Sigmoid colon (tissue), 7 donors: ENCODE data around the gene CSK. TPM values are rescaled to one million over a fixed set of nuclear protein-coding genes. Genes with fewer than 3 reads are reported as not detected.

Experiments used
- DNase-seq: peaks from one replicate; pipeline ENCODE4 v3.0.0-alpha.2; 2019
- H3K27ac ChIP-seq, 4 donors: fragments of 200-600 bp; sonication (generic); one replicate each; pipeline ENCODE4 v1.5.1; 2016 to 2019; ENCODE audit warnings: mild to moderate bottlenecking in 1 of 4
- H3K27me3 ChIP-seq, 3 donors: fragments of 200-600 bp; sonication (generic); one replicate each; pipeline ENCODE4 v1.5.1; 2019; ENCODE audit warnings: mild to moderate bottlenecking in 1 of 3
- H3K36me3 ChIP-seq, 4 donors: fragments of 200-600 bp; sonication (generic); one replicate each; pipeline ENCODE4 v1.5.1; 2016 to 2019
- H3K4me1 ChIP-seq, 4 donors: fragments of 200-600 bp; sonication (generic); one replicate each; pipeline ENCODE4 v1.5.1; 2017 to 2019
- H3K4me3 ChIP-seq, 4 donors: fragments of 200-600 bp; sonication (generic); one replicate each; pipeline ENCODE4 v1.5.1; 2017 to 2019; ENCODE audit warnings: mild to moderate bottlenecking in 2 of 4, moderate library complexity in 1 of 4
- H3K9me3 ChIP-seq, 4 donors: fragments of 200-600 bp in 3 of 4; sonication (generic) in 3 of 4; one replicate each; pipeline versions ENCODE4 v1.5.1 to v1.6.1; 2013 to 2019
- CTCF ChIP-seq, 4 experiments: fragments of 450-650 bp in 3 of 4; fragments of 200-600 bp in 1 of 4; IDR thresholded peaks; one replicate each; pipeline ENCODE4 v1.5.1; 2016 to 2019; ENCODE audit warnings: antibody characterized with exemption in 4 of 4, mild to moderate bottlenecking in 3 of 4, moderate library complexity in 2 of 4
- EP300 ChIP-seq, 4 donors: sonication (generic); formaldehyde crosslinking; IDR thresholded peaks; one replicate each; pipeline ENCODE4 v1.6.1; 2017; ENCODE audit warnings: antibody characterized with exemption in 4 of 4
- POLR2A ChIP-seq, 2 donors: fragments of 450-650 bp; IDR thresholded peaks; one replicate each; pipeline ENCODE4 v1.6.1; 2016; ENCODE audit warnings: antibody characterized with exemption in 2 of 2, mild to moderate bottlenecking in 2 of 2, moderate library complexity in 2 of 2
- POLR2AphosphoS5 ChIP-seq, 4 donors: sonication (generic); formaldehyde crosslinking; IDR thresholded peaks; one replicate each; pipeline ENCODE4 v1.6.1; 2017; ENCODE audit warnings: antibody characterized with exemption in 4 of 4
- WGBS, 2 donors: extraction: QIAGEN DNeasy Blood & Tissue Kit; methylation state at CpG; one replicate each; pipeline ENCODE4 v1.1.7; 2013; 5-methylcytosine and 5-hydroxymethylcytosine counted together
- intact Hi-C: fragments of 100-400 bp; cut with DNase I; formaldehyde crosslinking; loops from one replicate; pipeline ENCODE4 v1.15.1; 2023
- polyA plus RNA-seq, 3 donors: library from polyadenylated mRNA; stranded (reverse); fragments of 200-250 nt; gene quantifications; one replicate each; pipeline ENCODE4 v1.2.3, GENCODE V29; 2013
- total RNA-seq, 4 donors: library from RNA; depleted of rRNA; stranded (reverse); fragments of >200 nt; gene quantifications; one replicate each; pipeline ENCODE4 v1.1.0, GENCODE V29; 2016
- donor health status: healthy with polysubstance abuse.
- donor health status: Bipolar disorder and iron deficiency.
- donor health status: healthy.

CSK gene
- total and polyA plus RNA-seq, 7 donors: 9.7 to 125 (median 22.4) TPM

GRCh38 chr15:74752011-74752410 is 29.9 kb upstream of the CSK start:
- Histone ChIP-seq H3K9me3 (no peaks in the 10 kb centered on the region), H3K36me3 (no peaks in the 10 kb centered on the region), H3K27ac (no peak overlapping the region), H3K4me1 (no peaks in the 10 kb centered on the region), H3K27me3 (no peaks in the 10 kb centered on the region), H3K4me3 (no peak overlapping the region)
- 73 to 81% methylated on average over 8 of the region's 8 CpGs for whole genome bisulfite sequencing, 2 donors
- no peak for TF ChIP-seq EP300 (IDR thresholded peaks at IDR 0.05)
- DNase-seq: no peak
- intact Hi-C loops: no loop called here

- DNase-seq: no peak
- Histone ChIP-seq H3K9me3 (no peaks in the 10 kb centered on the region), H3K36me3 (no peaks in the 10 kb centered on the region), H3K4me3 (no peak overlapping the region), H3K27me3 (no peaks in the 10 kb centered on the region), H3K4me1 (no peaks in the 10 kb centered on the region), H3K27ac (no peak overlapping the region)
- intact Hi-C loops: no loop called here
- TF ChIP-seq CTCF (IDR thresholded peaks at IDR 0.05): no peak
- no peak for TF ChIP-seq POLR2A (IDR thresholded peaks at IDR 0.05)
- TF ChIP-seq EP300 (IDR thresholded peaks at IDR 0.05): no peak
- no peak for TF ChIP-seq POLR2AphosphoS5 (IDR thresholded peaks at IDR 0.05)
- WGBS, 2 donors: 58 to 68% methylated on average over 5 of the region's 5 CpGs
These were observed 29.3 kb upstream of the CSK start for GRCh38 chr15:74752531-74752930.

- Histone ChIP-seq H3K27ac (no peak overlapping the region), H3K4me3 (no peak overlapping the region), H3K9me3 (no peaks in the 10 kb centered on the region), H3K27me3 (no peaks in the 10 kb centered on the region), H3K4me1 (no peaks in the 10 kb centered on the region), H3K36me3 (no peaks in the 10 kb centered on the region)
- DNase-seq: no peak
- 87 to 90% methylated on average over 20 of the region's 20 CpGs for WGBS, 2 donors
- no peak for TF ChIP-seq CTCF (IDR thresholded peaks at IDR 0.05)
- TF ChIP-seq POLR2AphosphoS5 (IDR thresholded peaks at IDR 0.05): no peak
- no peak for TF ChIP-seq EP300 (IDR thresholded peaks at IDR 0.05)
- TF ChIP-seq POLR2A (IDR thresholded peaks at IDR 0.05): no peak
- intact Hi-C loops: no loop called here
These were observed 27.2 kb upstream of the CSK start for GRCh38 chr15:74754593-74755215.

- intact Hi-C loops: no loop called here
- WGBS, 2 donors: 90 to 95% methylated on average over 8 of the region's 8 CpGs
- TF ChIP-seq POLR2A (IDR thresholded peaks at IDR 0.05): no peak
- no peak for TF ChIP-seq EP300 (IDR thresholded peaks at IDR 0.05)
- Histone ChIP-seq H3K9me3 (no peaks in the 10 kb centered on the region), H3K36me3 (no peaks in the 10 kb centered on the region), H3K4me3 (no peak overlapping the region), H3K27me3 (no peaks in the 10 kb centered on the region), H3K27ac (no peak overlapping the region), H3K4me1 (no peaks in the 10 kb centered on the region)
- no peak for DNase-seq
These were observed 23.1 kb upstream of the CSK start for GRCh38 chr15:74758736-74759135.

GRCh38 chr15:74762791-74763150 is 19.1 kb upstream of the CSK start:
- Histone ChIP-seq H3K36me3 (no peaks in the 10 kb centered on the region), H3K27me3 (peaks cover 0 to 3% (median 0%) of the 10 kb centered on the region in 3 donors), H3K9me3 (no peaks in the 10 kb centered on the region), H3K4me3 (no peak overlapping the region), H3K4me1 (no peaks in the 10 kb centered on the region), H3K27ac (no peak overlapping the region)
- no peak for TF ChIP-seq CTCF (IDR thresholded peaks at IDR 0.05)
- no peak for TF ChIP-seq POLR2A (IDR thresholded peaks at IDR 0.05)
- no peak for TF ChIP-seq EP300 (IDR thresholded peaks at IDR 0.05)
- TF ChIP-seq POLR2AphosphoS5 (IDR thresholded peaks at IDR 0.05): no peak
- 40 to 77% methylated on average over 6 of the region's 6 CpGs for WGBS, 2 donors
- no peak for DNase-seq
- intact Hi-C loops: no loop called here

GRCh38 chr15:74763416-74763815 is 18.5 kb upstream of the CSK start:
- H3K27me3 ChIP-seq: peaks cover 0 to 10% (median 0%) of the 10 kb centered on the region in 3 donors
- 38 to 81% methylated on average over 15 of the region's 15 CpGs for WGBS, 2 donors
- H3K4me1 ChIP-seq: peaks cover 0 to 1% (median 0%) of the 10 kb centered on the region in 4 donors
- H3K4me3 ChIP-seq: no peak overlapping the region
- no peak for DNase-seq
- no peak for TF ChIP-seq POLR2AphosphoS5 (IDR thresholded peaks at IDR 0.05)
- TF ChIP-seq CTCF (IDR thresholded peaks at IDR 0.05): no peak
- no peak for TF ChIP-seq EP300 (IDR thresholded peaks at IDR 0.05)
- no peak for TF ChIP-seq POLR2A (IDR thresholded peaks at IDR 0.05)
- H3K36me3 ChIP-seq: no peaks in the 10 kb centered on the region
- no peaks in the 10 kb centered on the region for H3K9me3 ChIP-seq
- no peak overlapping the region for H3K27ac ChIP-seq
- intact Hi-C loops: no loop called here
